ENCODE measurements around the gene KIAA0040. TPM values are rescaled to one million over a fixed set of nuclear protein-coding genes. Genes with fewer than 3 reads are reported as not detected.

The KIAA0040 gene
- total RNA-seq, 1 experiment from 2014 or later: 0.31 TPM

DNA sequence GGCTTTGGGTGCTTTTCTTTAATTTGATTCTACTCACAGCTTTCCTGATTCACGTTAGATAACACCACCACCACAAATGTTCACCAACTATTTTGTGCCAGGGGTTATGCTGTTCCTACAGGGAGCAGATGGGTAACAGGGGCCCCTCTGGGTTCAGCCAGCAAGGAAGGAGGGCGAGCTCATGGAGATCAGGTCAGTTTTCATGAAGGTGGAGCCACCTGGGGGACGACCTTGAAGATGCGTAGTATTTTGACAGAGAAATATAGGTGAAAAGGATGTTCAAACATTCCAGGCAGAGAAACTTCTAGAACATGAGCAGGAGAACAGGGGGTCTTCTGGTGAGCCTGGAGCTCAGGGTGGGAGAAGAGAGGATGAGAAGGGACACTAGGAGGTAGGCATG is 28.9 kb downstream of the KIAA0040 start:
- no peaks in the 10 kb centered on the region for H3K36me3 ChIP-seq (ENCODE audit: control insufficient read depth, insufficient read depth, low read length)
- in situ Hi-C loops (cut with HindIII; ENCODE audit: low pct_unique_long_range_greater_than_20kb, low sequenced_read_pairs): no loop called here
- intact Hi-C loops (cut with micrococcal nuclease; ENCODE audit: unreplicated experiment): no loop called here
- no TSS peak for BruUV-seq (replicated peaks)
- no peaks in the 10 kb centered on the region for H3K27me3 ChIP-seq (ENCODE audit: control insufficient read depth, insufficient read depth, low read length)
- H3K4me3 ChIP-seq (ENCODE audit: low read depth in 2 of 2, low read length in 2 of 2): no peak overlapping the region
- no peak overlapping the region for H3K27ac ChIP-seq (ENCODE audit: low read length)
- DNase-seq (ENCODE audit: low read depth, low spot score) (no peak), ATAC-seq (no peak)
- ChIA-PET POLR2A (no interaction called here), CTCF (no interaction called here)
- no peak for TF ChIP-seq REST (IDR thresholded peaks at IDR 0.05; ENCODE audit: insufficient read depth in 1 of 2, low read depth in 2 of 2, low read length in 1 of 2)
- no peak; the same call in 1 of the 2 replicates for TF ChIP-seq CTCF (IDR thresholded peaks at IDR 0.05)
- no peak for TF ChIP-seq SIN3A (IDR thresholded peaks at IDR 0.05; ENCODE audit: borderline replicate concordance, insufficient read depth, low read depth, low read length)
- TF ChIP-seq TCF7L2 (IDR thresholded peaks at IDR 0.05; ENCODE audit: low read depth, low read length): no peak
- H3K4me1 ChIP-seq (ENCODE audit: control insufficient read depth, insufficient read depth, low read length): no peaks in the 10 kb centered on the region
- no peaks in the 10 kb centered on the region for H3K9me3 ChIP-seq (ENCODE audit: control insufficient read depth, insufficient read depth, low read depth, low read length)

- BruUV-seq (replicated peaks): no TSS peak
- intact Hi-C loops (cut with micrococcal nuclease; ENCODE audit: unreplicated experiment): no loop called here
- ChIA-PET CTCF (no interaction called here), POLR2A (no interaction called here)
- Histone ChIP-seq H3K36me3 (ENCODE audit: control insufficient read depth, insufficient read depth, low read length) (no peaks in the 10 kb centered on the region), H3K27ac (ENCODE audit: low read length) (no peak overlapping the region), H3K27me3 (ENCODE audit: control insufficient read depth, insufficient read depth, low read length) (no peaks in the 10 kb centered on the region), H3K4me3 (ENCODE audit: low read depth in 2 of 2, low read length in 2 of 2) (no peak overlapping the region), H3K4me1 (ENCODE audit: control insufficient read depth, insufficient read depth, low read length) (no peaks in the 10 kb centered on the region), H3K9me3 (ENCODE audit: control insufficient read depth, insufficient read depth, low read depth, low read length) (no peaks in the 10 kb centered on the region)
- DNase-seq (ENCODE audit: low read depth, low spot score): no peak
- no peak for ATAC-seq
- in situ Hi-C loops (cut with HindIII; ENCODE audit: low pct_unique_long_range_greater_than_20kb, low sequenced_read_pairs): no loop called here
- TF ChIP-seq TCF7L2 (IDR thresholded peaks at IDR 0.05; ENCODE audit: low read depth, low read length) (no peak), CTCF (IDR thresholded peaks at IDR 0.05) (no peak), SIN3A (IDR thresholded peaks at IDR 0.05; ENCODE audit: borderline replicate concordance, insufficient read depth, low read depth, low read length) (no peak), REST (IDR thresholded peaks at IDR 0.05; ENCODE audit: insufficient read depth in 1 of 2, low read depth in 2 of 2, low read length in 1 of 2) (no peak), POLR2AphosphoS5 (IDR thresholded peaks at IDR 0.05; ENCODE audit: low read depth, low read length) (no peak)
Measured at GRCh38 chr1:175162955-175163354, 29.6 kb downstream of the KIAA0040 start.

Data from Panc1 (cell line).